ENCODE results near the gene BCAS4.
A peak's percentile ranks its signal among the peaks of the same experiment; 100 is the strongest.
"Not testable (repeated sequence)": the region's sequence is repeated elsewhere in the genome, so short reads cannot be mapped to it uniquely, and the experiment has no call there.

The BCAS4 gene

GRCh38 chr20:50799176-50799889 lies 4.5 kb downstream of the BCAS4 start:
- no peak for DNase-seq (ENCODE audit: low spot score)

- DNase-seq (ENCODE audit: low spot score) = no peak
Observed at GRCh38 chr20:50799890-50800550, 5.2 kb downstream of the BCAS4 start.

DNA sequence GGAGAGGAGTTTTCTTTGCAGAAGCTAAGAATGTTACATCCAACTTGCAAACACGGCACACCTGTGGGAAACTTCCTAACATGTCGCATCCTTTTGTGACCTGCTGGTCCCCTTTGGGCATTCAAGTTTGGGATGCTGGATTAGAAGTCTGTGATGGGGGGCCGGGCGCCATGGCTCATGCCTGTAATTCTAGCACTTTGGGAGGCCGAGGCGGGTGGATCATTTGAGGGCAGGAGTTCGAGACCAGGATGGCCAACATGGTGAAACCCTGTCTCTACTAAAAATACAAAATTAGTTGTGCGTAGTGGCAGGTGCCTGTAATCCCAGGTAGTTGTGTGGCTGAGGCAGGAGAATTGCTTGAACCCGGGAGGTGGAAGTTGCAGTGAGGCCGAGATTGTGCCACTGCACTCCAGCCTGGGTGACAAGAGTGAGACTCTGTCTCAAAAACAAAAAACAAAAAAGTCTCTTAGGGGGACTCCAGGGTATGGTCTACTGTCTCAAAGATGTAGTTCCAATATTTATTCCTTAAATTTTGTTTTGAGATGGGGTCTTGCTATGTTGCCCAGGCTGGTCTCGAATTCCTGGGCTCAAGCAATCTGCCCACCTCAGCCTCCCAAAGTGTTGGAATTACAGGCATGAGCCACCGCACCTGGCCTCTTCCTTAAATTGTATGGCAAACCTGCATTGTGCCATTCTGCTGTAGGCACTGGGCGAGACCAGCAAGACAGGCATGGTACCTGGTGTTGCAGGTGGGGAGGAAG lies 6.3 kb downstream of the BCAS4 start:
- not testable (repeated sequence) for DNase-seq (ENCODE audit: low spot score)

- no peak for DNase-seq (ENCODE audit: low spot score)
Observed at GRCh38 chr20:50801747-50802125, 6.9 kb downstream of the BCAS4 start.

- no peak for DNase-seq (ENCODE audit: low spot score)
Observed at GRCh38 chr20:50802289-50802688, 7.4 kb downstream of the BCAS4 start.

- peak; percentile 32 for DNase-seq (ENCODE audit: low spot score)
Observed at GRCh38 chr20:50804437-50805348, 9.8 kb downstream of the BCAS4 start.

DNA sequence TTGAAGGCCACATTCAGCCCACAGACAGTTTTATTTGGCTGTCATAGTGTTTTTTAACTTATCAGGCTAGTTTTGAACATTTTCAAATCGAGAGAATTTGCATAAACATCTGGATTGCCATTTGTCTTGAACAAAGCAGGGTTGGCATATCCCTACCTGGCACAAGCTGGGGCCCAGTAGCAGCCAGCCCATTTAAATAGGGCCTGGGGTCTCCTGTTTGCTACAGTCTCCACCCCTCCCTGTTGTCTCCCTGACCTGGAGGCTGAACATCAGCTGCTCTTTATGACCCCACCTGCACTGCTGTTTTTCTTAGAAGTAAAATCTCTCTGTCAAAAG lies 10.5 kb downstream of the BCAS4 start:
- no peak for DNase-seq (ENCODE audit: low spot score)

DNA sequence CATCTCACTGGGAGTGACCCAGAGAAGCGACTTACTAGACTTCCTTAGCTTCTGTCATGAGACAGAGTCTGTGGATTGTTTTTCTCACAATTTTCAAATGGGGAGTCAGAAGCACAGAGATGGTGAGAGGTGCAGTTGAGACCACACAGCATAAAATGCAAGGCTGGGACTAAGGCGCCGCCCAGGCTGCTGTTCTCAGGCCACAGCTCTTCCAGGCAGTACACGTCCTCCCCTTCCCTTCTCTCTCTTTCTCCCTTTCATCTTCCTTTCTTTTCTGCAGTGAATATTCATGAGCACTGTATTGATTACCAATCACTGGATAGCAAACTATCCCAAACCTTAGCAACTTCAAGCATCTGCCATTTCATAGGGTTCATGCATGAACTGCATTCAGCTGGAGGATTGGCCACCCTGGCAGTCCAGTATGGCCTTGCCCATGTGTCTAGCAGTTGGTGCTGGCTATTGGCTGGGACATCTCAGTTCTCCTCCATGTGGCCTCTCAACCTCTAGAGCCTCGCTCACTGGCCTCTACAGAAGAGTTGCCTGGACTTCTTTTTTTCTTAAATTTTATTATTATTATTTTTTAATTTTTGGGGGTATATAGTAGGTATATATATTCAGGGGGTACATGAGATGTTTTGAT lies 11.4 kb downstream of the BCAS4 start:
- no peak for DNase-seq (ENCODE audit: low spot score)

- no peak for DNase-seq (ENCODE audit: low spot score)
Observed at GRCh38 chr20:50810063-50810462, 15.2 kb downstream of the BCAS4 start.

GRCh38 chr20:50810842-50811241 lies 16.0 kb downstream of the BCAS4 start:
- DNase-seq (ENCODE audit: low spot score) = no peak

DNA sequence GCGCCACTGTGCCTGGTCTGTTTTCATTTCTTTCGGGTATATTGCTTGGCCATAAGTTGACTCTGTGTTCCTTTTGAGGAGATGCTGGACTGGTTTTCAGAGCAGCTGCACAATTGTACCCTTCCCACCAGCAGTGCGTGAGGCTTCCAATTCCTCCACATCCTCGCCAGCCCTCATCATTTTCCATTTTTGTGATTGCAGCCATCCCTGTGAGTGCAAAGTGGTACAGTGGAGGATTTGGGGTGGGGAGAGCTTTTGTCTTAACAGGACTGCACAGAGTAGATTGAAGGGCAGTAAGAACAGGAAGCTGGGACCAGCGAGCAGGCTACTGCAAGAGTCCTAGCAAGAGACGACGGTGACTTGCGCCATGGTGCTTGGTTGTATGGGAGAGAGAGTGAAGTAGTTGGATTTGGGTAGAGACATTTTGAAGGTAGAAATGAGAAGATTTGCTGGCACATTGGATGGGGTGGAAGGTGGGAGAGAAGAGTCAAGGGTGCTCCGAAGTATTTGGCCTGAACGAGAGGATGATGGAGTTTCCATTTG lies 18.3 kb downstream of the BCAS4 start:
- no peak for DNase-seq (ENCODE audit: low spot score)

- DNase-seq (ENCODE audit: low spot score) = no peak
Observed at GRCh38 chr20:50813801-50814200, 18.9 kb downstream of the BCAS4 start.

DNA sequence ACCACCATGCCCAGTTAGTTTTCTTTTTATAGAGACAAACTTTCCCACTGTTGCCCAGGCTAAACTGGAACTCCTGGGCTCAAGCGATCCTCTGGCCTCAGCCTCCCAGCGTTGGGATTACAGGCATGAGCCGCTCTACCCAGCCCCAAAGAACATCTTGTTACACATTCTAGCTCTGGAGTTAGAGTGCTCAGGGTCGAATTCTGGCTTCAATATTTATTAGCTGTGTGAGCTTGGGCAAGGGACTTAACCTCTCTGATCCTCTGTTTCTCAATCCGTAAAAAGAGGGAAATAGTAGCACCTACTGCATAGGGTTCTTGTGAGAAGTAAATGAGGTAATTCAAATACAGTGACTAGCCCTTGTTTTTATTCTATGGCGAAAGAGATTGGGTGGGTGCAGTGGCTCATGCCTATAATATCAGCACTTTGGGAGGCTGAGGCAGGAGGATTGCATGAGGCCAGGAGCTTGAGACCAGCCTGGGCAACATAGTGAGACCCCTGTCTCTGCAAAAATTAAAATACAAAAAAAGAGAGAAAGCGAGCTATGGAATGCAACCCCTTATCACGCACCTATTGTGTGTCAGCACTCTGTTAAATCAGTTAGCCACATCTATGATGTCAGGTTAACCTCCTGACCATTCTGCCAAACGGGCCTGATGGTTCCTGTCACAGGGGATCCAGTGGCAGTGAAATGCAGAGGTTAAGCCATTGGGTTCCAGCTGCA lies 19.7 kb downstream of the BCAS4 start:
- DNase-seq (ENCODE audit: low spot score) = no peak

- DNase-seq (ENCODE audit: low spot score) = no peak
Observed at GRCh38 chr20:50815162-50815989, 20.5 kb downstream of the BCAS4 start.

DNA sequence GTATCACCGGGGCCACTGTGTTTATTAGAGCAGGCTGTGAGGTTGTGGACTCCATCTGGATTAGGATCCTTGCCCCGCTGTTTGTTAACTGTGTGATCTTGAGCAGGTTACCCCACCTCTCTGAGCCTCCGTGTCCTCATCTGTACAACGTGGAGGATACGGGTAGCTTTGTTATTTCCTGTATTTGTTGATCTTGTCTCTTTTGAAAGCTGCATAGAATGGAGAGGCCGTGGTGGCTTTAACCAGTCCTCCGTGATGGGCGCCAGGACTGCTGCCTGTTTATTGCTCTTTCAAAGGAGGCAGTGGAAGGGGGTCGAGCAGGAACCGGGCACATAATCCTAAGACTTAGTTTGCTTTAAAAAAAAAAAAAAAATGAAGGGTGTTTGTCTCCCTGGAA lies 22.9 kb downstream of the BCAS4 start:
- no peak for DNase-seq (ENCODE audit: low spot score)

DNA sequence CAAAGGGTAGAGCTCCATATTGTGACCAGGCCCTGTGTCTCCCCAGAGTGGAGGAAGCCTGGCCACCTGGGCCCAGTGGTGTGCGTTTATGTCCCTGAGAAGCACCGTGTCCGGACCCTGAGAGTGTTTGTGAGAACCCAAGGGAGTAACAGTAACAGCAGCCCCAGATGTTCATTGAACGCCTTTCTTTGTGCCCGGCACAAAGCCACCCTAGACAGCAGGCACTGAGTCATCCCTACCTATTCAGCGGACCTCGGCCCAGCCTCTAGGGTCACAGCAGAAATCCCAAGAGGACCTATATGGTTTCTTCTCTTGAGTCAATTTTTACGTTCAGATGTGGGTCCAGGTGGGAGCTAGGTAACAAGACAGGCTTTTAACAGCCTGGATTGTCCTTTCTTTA lies 24.5 kb downstream of the BCAS4 start:
- no peak for DNase-seq (ENCODE audit: low spot score)

- no peak for DNase-seq (ENCODE audit: low spot score)
Observed at GRCh38 chr20:50820515-50821256, 25.8 kb downstream of the BCAS4 start.

DNA sequence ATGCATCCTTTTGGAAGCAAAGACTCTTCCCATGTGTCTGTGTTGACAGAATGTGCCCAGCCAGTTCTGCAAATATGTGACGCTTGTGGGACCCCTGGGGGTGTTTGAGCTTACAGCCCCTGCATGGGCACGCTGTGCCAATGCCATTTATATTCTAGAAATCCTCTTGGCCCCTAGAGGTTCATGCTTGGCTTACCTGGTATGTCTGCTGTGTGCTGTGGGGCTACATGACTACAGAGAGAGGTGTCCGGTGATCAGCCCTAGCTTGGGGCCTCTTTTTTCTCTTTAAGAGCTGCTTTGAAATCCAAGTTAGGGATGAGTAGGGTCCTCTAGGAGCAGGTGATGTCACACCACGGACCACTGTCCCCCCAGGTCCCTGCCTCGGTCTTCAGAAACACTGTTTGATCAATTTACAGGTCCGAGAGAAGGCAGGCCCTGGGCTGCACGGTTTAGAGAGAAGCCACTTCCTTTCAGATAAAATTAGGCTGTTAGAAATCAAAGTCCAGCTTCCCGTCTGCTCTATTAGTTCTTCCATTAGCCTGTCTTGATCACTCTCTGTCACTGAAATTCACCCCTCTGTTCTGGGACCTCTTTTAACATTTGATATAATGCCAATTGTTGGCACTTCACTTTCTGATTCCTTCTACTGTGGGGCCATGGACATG lies 26.5 kb downstream of the BCAS4 start:
- DNase-seq (ENCODE audit: low spot score) = no peak

DNA sequence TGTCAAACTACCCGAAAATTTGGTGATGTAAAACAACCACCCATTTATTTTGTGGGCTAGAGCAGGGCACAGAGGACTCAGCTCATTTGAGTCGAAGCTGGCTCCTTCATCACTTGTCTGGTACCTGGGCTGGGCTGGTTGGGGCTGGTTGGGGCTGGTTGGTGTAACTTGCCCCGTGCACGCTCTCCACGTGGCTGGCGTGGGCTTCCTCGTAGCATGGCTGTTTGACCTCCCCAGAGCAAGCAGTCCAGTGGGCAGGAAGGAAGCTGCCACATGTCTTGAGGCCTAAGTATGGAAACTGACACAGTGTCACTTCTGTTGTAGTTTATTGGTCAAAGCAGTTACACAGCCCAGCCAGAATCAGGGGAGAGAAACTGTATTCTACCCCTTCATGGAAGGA lies 27.1 kb downstream of the BCAS4 start:
- no peak for DNase-seq (ENCODE audit: low spot score)

Measured in CD4-positive, alpha-beta T cell treated with Interleukin-15 for 4 hours (primary cell).